Dermis microvascular lymphatic vessel endothelial cell (primary cell): ENCODE measurements around the gene EDA. TPM values are rescaled to one million over a fixed set of nuclear protein-coding genes. Genes with fewer than 3 reads are reported as not detected.
"Not testable (repeated sequence)": the region's sequence is repeated elsewhere in the genome, so short reads cannot be mapped to it uniquely, and the experiment has no call there.

Experiments
- DNase-seq, 2 donors: peaks; one replicate each; pipeline versions ENCODE4 v3.0.0 to v3.0.0-alpha.2; 2010; ENCODE audit warnings: low read depth in 2 of 2
- total RNA-seq: library from RNA; depleted of rRNA; stranded (reverse); fragments of >200 nt; gene quantifications from 2 replicates; pipeline ENCODE4 v1.2.1, GENCODE V29; 2014

EDA gene
- total RNA-seq, 1 donor from 2014 or later = 1.2 TPM

GRCh38 chrX:69951753-69952152 lies 335.8 kb downstream of the EDA start:
- no peak for DNase-seq

GRCh38 chrX:69959712-69960111 lies 343.8 kb downstream of the EDA start:
- no peak for DNase-seq

- no peak for DNase-seq
Observed at GRCh38 chrX:69961365-69962072, 345.6 kb downstream of the EDA start.

- DNase-seq = peak in 1 of 2 donors; percentile 2
Observed at GRCh38 chrX:69968950-69969349, 353.0 kb downstream of the EDA start.

- no peak for DNase-seq
Observed at GRCh38 chrX:69969460-69969859, 353.5 kb downstream of the EDA start.

GRCh38 chrX:69987691-69988090 lies 371.8 kb downstream of the EDA start:
- DNase-seq = peak in 1 of 2 donors; percentile 27

- peak; percentile 65 to 84 for DNase-seq
Observed at GRCh38 chrX:69988955-69989394, 373.1 kb downstream of the EDA start.

- no peak for DNase-seq
Observed at GRCh38 chrX:69991685-69992084, 375.8 kb downstream of the EDA start.

- DNase-seq = no peak
Observed at GRCh38 chrX:69993494-69993893, 377.6 kb downstream of the EDA start.

- DNase-seq = peak in 1 of 2 donors; percentile 14
Observed at GRCh38 chrX:69995362-69996112, 379.6 kb downstream of the EDA start.

- no peak for DNase-seq
Observed at GRCh38 chrX:69996113-69996468, 380.2 kb downstream of the EDA start.

- DNase-seq = not testable (repeated sequence)
Observed at GRCh38 chrX:69998299-69998698, 382.4 kb downstream of the EDA start.

GRCh38 chrX:70001269-70001668 lies 385.4 kb downstream of the EDA start:
- DNase-seq = no peak

- no peak for DNase-seq
Observed at GRCh38 chrX:70001708-70002341, 385.9 kb downstream of the EDA start.

GRCh38 chrX:70007946-70008345 lies 392.0 kb downstream of the EDA start:
- DNase-seq = no peak

- no peak for DNase-seq
Observed at GRCh38 chrX:70009049-70009448, 393.1 kb downstream of the EDA start.

- no peak for DNase-seq
Observed at GRCh38 chrX:70009970-70010369, 394.1 kb downstream of the EDA start.

GRCh38 chrX:70012756-70013155 lies 396.8 kb downstream of the EDA start:
- no peak for DNase-seq

GRCh38 chrX:70013466-70014381 lies 397.8 kb downstream of the EDA start:
- no peak for DNase-seq

GRCh38 chrX:70016513-70016912 lies 400.6 kb downstream of the EDA start:
- DNase-seq = no peak

GRCh38 chrX:70022616-70023015 lies 406.7 kb downstream of the EDA start:
- no peak for DNase-seq
